Left lung (tissue), 10 donors: ENCODE measurements around the gene OLFML2A. TPM values are rescaled to one million over a fixed set of nuclear protein-coding genes. Genes with fewer than 3 reads are reported as not detected.

Experiments used
- ATAC-seq: fragments of 200-7000 bp; cut with Tn5 transposase; one replicate; pipeline ENCODE4 v1.9.1; 2020; ENCODE audit warnings: moderate library complexity
- DNase-seq, 4 donors: peaks; one replicate each; pipeline ENCODE4 v3.0.0-alpha.2; 2013 to 2020
- H3K27ac ChIP-seq, 2 donors: fragments of 200-600 bp; sonication (generic) in 1 of 2; one replicate each; pipeline versions ENCODE4 v1.5.0 to v1.8.0; 2020 to 2021
- H3K27me3 ChIP-seq, 2 donors: fragments of 200-600 bp; sonication (generic) in 1 of 2; one replicate each; pipeline versions ENCODE4 v1.5.0 to v1.8.0; 2020 to 2021
- H3K36me3 ChIP-seq, 2 donors: fragments of 200-600 bp; sonication (generic) in 1 of 2; one replicate each; pipeline versions ENCODE4 v1.5.0 to v1.8.0; 2020 to 2021
- H3K4me1 ChIP-seq, 2 donors: fragments of 200-600 bp; one replicate each; pipeline ENCODE4 v1.8.0; 2021
- H3K4me3 ChIP-seq, 2 donors: fragments of 200-600 bp; sonication (generic) in 1 of 2; one replicate each; pipeline versions ENCODE4 v1.5.0 to v1.8.0; 2020 to 2021; ENCODE audit warnings: mild to moderate bottlenecking in 1 of 2
- H3K9me3 ChIP-seq, 2 donors: fragments of 200-600 bp; sonication (generic) in 1 of 2; one replicate each; pipeline versions ENCODE4 v1.5.0 to v1.8.0; 2020 to 2021
- CTCF ChIP-seq, 2 donors: fragments of 200-600 bp; sonication (generic) in 1 of 2; IDR thresholded peaks; one replicate each; pipeline versions ENCODE4 v1.5.0 to v1.8.0; 2021; ENCODE audit warnings: antibody characterized with exemption in 2 of 2
- intact Hi-C, 2 donors: fragments of 100-400 bp; cut with DNase I; formaldehyde crosslinking; loops; one replicate each; pipeline versions ENCODE4 v1.11.2 to v1.14.2; 2022
- polyA plus RNA-seq, 6 donors: library from polyadenylated mRNA; unstranded; fragments of 120-200 nt; gene quantifications; one replicate each; pipeline ENCODE4 v1.2.1, GENCODE V29; 2013; ENCODE audit not compliant: insufficient read length in 6 of 6
- total RNA-seq, 2 donors: library from RNA; stranded (reverse); fragmentation: NEBNext Ultra II Directional; extraction: Animal tissue kit (Norgen Biotek cat#: 25700); gene quantifications; one replicate each; pipeline ENCODE4 v1.2.1, GENCODE V29; 2021
- donor health status: DM: no; HTN: yes; CAD: no.
- donor health status: DM: no; HTN: no; CAD: no.

OLFML2A gene
- total and polyA plus RNA-seq, 8 donors = 10.5 to 67.4 (median 41.3) TPM

GRCh38 chr9:124846969-124847368, 70.0 kb downstream of the OLFML2A start:
- H3K36me3 ChIP-seq = no peaks in the 10 kb centered on the region
- no peaks in the 10 kb centered on the region for H3K27me3 ChIP-seq
- no peak overlapping the region for H3K27ac ChIP-seq
- ATAC-seq (no peak), DNase-seq (peak in 1 of 4 donors; percentile 3)
- intact Hi-C loops = loop anchor here in 1 of 2 donors (5.0 kb wide), 1 partner anchor 70 kb away; the partner anchor contains the start of gene OLFML2A
- H3K4me3 ChIP-seq = no peak overlapping the region
- H3K4me1 ChIP-seq = no peaks in the 10 kb centered on the region
- no peaks in the 10 kb centered on the region for H3K9me3 ChIP-seq
- no peak for TF ChIP-seq CTCF (IDR thresholded peaks at IDR 0.05)

GRCh38 chr9:124849801-124850200, 72.9 kb downstream of the OLFML2A start:
- Histone ChIP-seq H3K36me3 (no peaks in the 10 kb centered on the region), H3K27me3 (no peaks in the 10 kb centered on the region), H3K4me1 (peaks cover 8 to 17% of the 10 kb centered on the region in 2 donors), H3K9me3 (no peaks in the 10 kb centered on the region), H3K4me3 (no peak overlapping the region), H3K27ac (no peak overlapping the region)
- intact Hi-C loops = loop anchor here in 1 of 2 donors (5.0 kb wide), 1 partner anchor 72 kb away; the partner anchor contains the start of gene OLFML2A
- DNase-seq (peak in 1 of 4 donors; percentile 37), ATAC-seq (no peak)
- no peak for TF ChIP-seq CTCF (IDR thresholded peaks at IDR 0.05)

- ATAC-seq = no peak
- Histone ChIP-seq H3K27me3 (no peaks in the 10 kb centered on the region), H3K4me1 (peaks cover 8 to 17% of the 10 kb centered on the region in 2 donors), H3K9me3 (no peaks in the 10 kb centered on the region), H3K4me3 (peak overlapping the region in 1 of 2 donors; percentile 37), H3K36me3 (peaks cover 0 to 14% of the 10 kb centered on the region in 2 donors), H3K27ac (no peak overlapping the region)
- peak in 1 of 4 donors; percentile 51 for DNase-seq
- no peak for TF ChIP-seq CTCF (IDR thresholded peaks at IDR 0.05)
- intact Hi-C loops = no loop called here
Measured at GRCh38 chr9:124852121-124852828, 75.3 kb downstream of the OLFML2A start.

- DNase-seq = peak; percentile 71 to 96 (median 74)
- H3K9me3 ChIP-seq = no peaks in the 10 kb centered on the region
- TF ChIP-seq CTCF (IDR thresholded peaks at IDR 0.05) = peak; percentile 98
- intact Hi-C loops = no loop called here
- H3K27ac ChIP-seq = no peak within 1 kb of the TSS
- H3K4me3 ChIP-seq = peak within 1 kb of the TSS; percentile 33 to 37
- ATAC-seq = peak; percentile 95
- H3K27me3 ChIP-seq = no peaks in the 10 kb centered on the region
- H3K36me3 ChIP-seq = peaks cover 0 to 22% of the 10 kb centered on the region in 2 donors
- peaks cover 8 to 17% of the 10 kb centered on the region in 2 donors for H3K4me1 ChIP-seq
Measured at GRCh38 chr9:124852829-124853531, 76.0 kb downstream of the OLFML2A start, which contains the start of gene WDR38. TSS of gene WDR38 (plus strand) at chr9:124853460. CDS start at chr9:124853532, 72 bp downstream.
